ENCODE data around the gene CCDC188.

- TF ChIP-seq EZH2phosphoT487 (IDR thresholded peaks at IDR 0.05; ENCODE audit: borderline replicate concordance, low read length) (no peak), CTCF (IDR thresholded peaks at IDR 0.05; ENCODE audit: low read depth, low read length, poor library complexity, severe bottlenecking) (no peak)
Observed at GRCh38 chr22:20126284-20127029, 24.4 kb downstream of the CCDC188 start.

All from DOHH2 (cell line).